ENCODE measurements around the gene CISTR.

CISTR gene

GRCh38 chr12:53696655-53697331 is 55.0 kb downstream of the CISTR start:
- Histone ChIP-seq H2BK120ac (ENCODE audit: low read depth, low read length) (no peak overlapping the region), H3K9ac (ENCODE audit: low read depth, low read length, poor library complexity) (no peak overlapping the region), H3K4me3 (ENCODE audit: low read length in 2 of 2) (peak overlapping the region; percentile 23 to 62), H3K27me3 (ENCODE audit: control insufficient read depth in 3 of 3, insufficient read depth in 3 of 3, low read depth in 1 of 3, low read length in 3 of 3) (peaks cover 0 to 84% (median 50%) of the 10 kb centered on the region in 3 experiments), H2BK12ac (ENCODE audit: low read length) (no peak overlapping the region), H2BK15ac (ENCODE audit: low read length) (no peak overlapping the region), H3K9me3 (replicated peaks in 1 of 2; ENCODE audit: control insufficient read depth in 2 of 2, insufficient read depth in 1 of 2, low read depth in 1 of 2, low read length in 2 of 2) (no peaks in the 10 kb centered on the region), H3K23ac (ENCODE audit: low read depth, low read length, poor library complexity) (no peak overlapping the region), H2AK5ac (ENCODE audit: low read depth, low read length) (no peak overlapping the region), H2AFZ (ENCODE audit: low read length) (peak overlapping the region; percentile 75), H4K8ac (ENCODE audit: low read depth, low read length) (no peak overlapping the region), H3K18ac (ENCODE audit: low read length) (no peak overlapping the region), H3K79me1 (ENCODE audit: low read depth, low read length) (peaks cover 2% of the 10 kb centered on the region), H3K4me2 (ENCODE audit: insufficient read depth, low read length, poor library complexity, severe bottlenecking) (peak overlapping the region; percentile 71), H3K27ac (replicated peaks; ENCODE audit: low read length) (no peak overlapping the region), H2BK5ac (ENCODE audit: low read length) (no peak overlapping the region), H3K36me3 (replicated peaks in 1 of 2; ENCODE audit: control insufficient read depth in 2 of 2, insufficient read depth in 2 of 2, low read length in 2 of 2) (no peaks in the 10 kb centered on the region), H3K14ac (ENCODE audit: low read length) (no peak overlapping the region), H3K4ac (ENCODE audit: low read length) (no peak overlapping the region), H4K91ac (ENCODE audit: low read depth, low read length, poor library complexity) (no peak overlapping the region), H3K4me1 (ENCODE audit: control insufficient read depth in 2 of 2, insufficient read depth in 1 of 2, low read depth in 1 of 2, low read length in 2 of 2) (peaks cover 7 to 12% of the 10 kb centered on the region in 2 donors)
- no CpG with 5 or more reads among the region's 24 CpGs for WGBS, 2 donors (ENCODE audit: extremely low coverage in 2 of 2, insufficient read length in 2 of 2, insufficient replicate concordance in 1 of 2)
- DNase-seq (ENCODE audit: low spot score): no peak

All from neuronal stem cell (in vitro differentiated cells).